Measurements from ENCODE around the gene SLC19A3.

- TF ChIP-seq CTCF (IDR thresholded peaks at IDR 0.05; ENCODE audit: low read depth, low read length, poor library complexity, severe bottlenecking) (no peak), EZH2phosphoT487 (IDR thresholded peaks at IDR 0.05; ENCODE audit: borderline replicate concordance, low read length) (no peak)
Observed at GRCh38 chr2:227728035-227728434, 10.2 kb upstream of the SLC19A3 start, which contains the start of gene SCYGR7.

Data from DOHH2 (cell line).